Transverse colon (tissue), 4 donors: ENCODE results near the gene EHD4. TPM values are rescaled to one million over a fixed set of nuclear protein-coding genes. Genes with fewer than 3 reads are reported as not detected.

Source experiments
- DNase-seq: peaks from one replicate; pipeline ENCODE4 v3.0.0-alpha.2; 2019
- H3K27ac ChIP-seq, 4 donors: fragments of 200-600 bp; sonication (generic); 2 replicates each; pipeline ENCODE4 v1.5.1; 2016 to 2018; ENCODE audit warnings: inconsistent platforms in 4 of 4
- H3K27me3 ChIP-seq: fragments of 200-600 bp; sonication (generic); 2 replicates; pipeline ENCODE4 v1.5.1; 2017; ENCODE audit warnings: inconsistent platforms
- H3K36me3 ChIP-seq, 4 donors: fragments of 200-600 bp; sonication (generic); 2 replicates each; pipeline ENCODE4 v1.5.1; 2017 to 2019; ENCODE audit warnings: inconsistent platforms in 4 of 4
- H3K4me1 ChIP-seq, 4 donors: fragments of 200-600 bp; sonication (generic); 2 replicates each; pipeline ENCODE4 v1.5.1; 2017 to 2020; ENCODE audit warnings: inconsistent platforms in 4 of 4
- H3K4me3 ChIP-seq, 4 donors: fragments of 200-600 bp; sonication (generic); 1 replicate in 1 of 4; 2 replicates in 3 of 4; pipeline versions ENCODE4 v1.5.1 to v1.6.1; 2017 to 2019; ENCODE audit warnings: inconsistent platforms in 4 of 4
- H3K9me3 ChIP-seq, 2 donors: fragments of 200-600 bp; sonication (generic); 2 replicates each; pipeline ENCODE4 v1.5.1; 2017 to 2019; ENCODE audit warnings: inconsistent platforms in 2 of 2
- CTCF ChIP-seq, 5 experiments: fragments of 200-600 bp in 3 of 5; fragments of 450-650 bp in 2 of 5; sonication (generic) in 3 of 5; IDR thresholded peaks; 1 replicate in 2 of 5; 2 replicates in 3 of 5; pipeline ENCODE4 v1.5.1; 2016 to 2017; ENCODE audit warnings: antibody characterized with exemption in 5 of 5, inconsistent platforms in 3 of 5, mild to moderate bottlenecking in 2 of 5, moderate library complexity in 1 of 5
- EP300 ChIP-seq: sonication (generic); formaldehyde crosslinking; IDR thresholded peaks from one replicate; pipeline ENCODE4 v1.6.1; 2017; ENCODE audit warnings: antibody characterized with exemption, low read depth
- POLR2A ChIP-seq: fragments of 450-650 bp; IDR thresholded peaks from one replicate; pipeline ENCODE4 v1.6.1; 2016; ENCODE audit warnings: antibody characterized with exemption, mild to moderate bottlenecking, moderate library complexity
- POLR2AphosphoS5 ChIP-seq, 3 donors: sonication (generic); formaldehyde crosslinking; IDR thresholded peaks; one replicate each; pipeline ENCODE4 v1.6.1; 2016; ENCODE audit warnings: antibody characterized with exemption in 3 of 3
- WGBS, 2 donors: methylation state at CpG; one replicate each; pipeline ENCODE4 v1.1.5; 2018; ENCODE audit warnings: low coverage in 1 of 2; 5-methylcytosine and 5-hydroxymethylcytosine counted together
- in situ Hi-C, 4 donors: fragments of 200-750 bp; cut with MboI; loops; one replicate each; pipeline versions ENCODE4 v1.15.0 to v1.15.1; 2017; ENCODE audit warnings: low sequenced_read_pairs in 3 of 4, low pct_ligation_motif_present in 1 of 4, low pct_unique_long_range_greater_than_20kb in 1 of 4
- intact Hi-C: fragments of 100-400 bp; cut with DNase I; formaldehyde crosslinking; loops from one replicate; pipeline ENCODE4 v1.15.1; 2023; ENCODE audit warnings: low total_unique reads
- total RNA-seq, 4 donors: library from RNA; depleted of rRNA; stranded (reverse); fragments of >200 nt; gene quantifications; one replicate each; pipeline ENCODE4 v1.1.0, GENCODE V29; 2016

Gene EHD4
- total RNA-seq, 4 donors from 2014 or later = 16.9 to 55.4 (median 35.5) TPM

- TF ChIP-seq CTCF (IDR thresholded peaks at IDR 0.05) (no peak), POLR2A (no peak), POLR2AphosphoS5 (IDR thresholded peaks at IDR 0.05) (no peak), EP300 (no peak)
- Histone ChIP-seq H3K9me3 (no peaks in the 10 kb centered on the region), H3K27ac (peak overlapping the region; percentile 10 to 53 (median 34)), H3K27me3 (no peaks in the 10 kb centered on the region), H3K36me3 (no peaks in the 10 kb centered on the region), H3K4me3 (no peak overlapping the region), H3K4me1 (peaks cover 14 to 24% (median 15%) of the 10 kb centered on the region in 4 donors)
- 74% methylated on average over 10 of the region's 10 CpGs; no CpG with 5 or more reads in 1 of the 2 donors for WGBS, 2 donors
- in situ Hi-C loops = loop anchor here in 1 of 4 donors (25.0 kb wide), 1 partner anchor 156 kb away; the partner anchor contains the start of gene MAPKBP1
- DNase-seq = no peak
- intact Hi-C loops = no loop called here
These were observed 54.5 kb downstream of the EHD4 start for GRCh38 chr15:41917767-41918430.

- no peak for TF ChIP-seq CTCF (IDR thresholded peaks at IDR 0.05)
- TF ChIP-seq POLR2AphosphoS5 (IDR thresholded peaks at IDR 0.05) = no peak
- TF ChIP-seq EP300 = no peak
- no peak for TF ChIP-seq POLR2A
- in situ Hi-C loops = loop anchor here in 1 of 4 donors (25.0 kb wide), 1 partner anchor 153 kb away; the partner anchor contains the start of gene MAPKBP1
- Histone ChIP-seq H3K4me1 (peaks cover 7 to 15% (median 8%) of the 10 kb centered on the region in 4 donors), H3K4me3 (no peak overlapping the region), H3K9me3 (no peaks in the 10 kb centered on the region), H3K27ac (peak overlapping the region in 2 of 4 donors; percentile 10 to 42), H3K27me3 (no peaks in the 10 kb centered on the region), H3K36me3 (no peaks in the 10 kb centered on the region)
- intact Hi-C loops = no loop called here
- 86 to 94% methylated on average over 2 to 6 of the region's 6 CpGs for WGBS, 2 donors
- no peak for DNase-seq
These were observed 56.9 kb downstream of the EHD4 start for GRCh38 chr15:41915255-41915994.

- DNase-seq = no peak
- Histone ChIP-seq H3K4me3 (no peak overlapping the region), H3K27me3 (no peaks in the 10 kb centered on the region), H3K9me3 (no peaks in the 10 kb centered on the region), H3K36me3 (peaks cover 0 to 2% (median 0%) of the 10 kb centered on the region in 4 donors), H3K27ac (no peak overlapping the region), H3K4me1 (peaks cover 0 to 8% (median 0%) of the 10 kb centered on the region in 4 donors)
- in situ Hi-C loops = loop anchor here in 1 of 4 donors (25.0 kb wide), 1 partner anchor 152 kb away; the partner anchor contains the start of gene MAPKBP1
- WGBS, 2 donors = 20 to 70% methylated on average over 2 to 5 of the region's 5 CpGs
- TF ChIP-seq EP300 (no peak), POLR2AphosphoS5 (IDR thresholded peaks at IDR 0.05) (no peak), CTCF (IDR thresholded peaks at IDR 0.05) (no peak), POLR2A (no peak)
- intact Hi-C loops = no loop called here
These were observed 57.9 kb downstream of the EHD4 start for GRCh38 chr15:41914411-41914810.

GRCh38 chr15:41913256-41913655 is 59.1 kb downstream of the EHD4 start:
- no peak for TF ChIP-seq EP300
- no peak for TF ChIP-seq POLR2A
- no peak for TF ChIP-seq CTCF (IDR thresholded peaks at IDR 0.05)
- no peak for TF ChIP-seq POLR2AphosphoS5 (IDR thresholded peaks at IDR 0.05)
- in situ Hi-C loops = loop anchor here in 1 of 4 donors (25.0 kb wide), 1 partner anchor 151 kb away; the partner anchor contains the start of gene MAPKBP1
- H3K27ac ChIP-seq = no peak overlapping the region

More at GRCh38 chr15:41913256-41913655, 59.1 kb downstream of the EHD4 start:
- Histone ChIP-seq H3K36me3 (peaks cover 0 to 14% (median 4%) of the 10 kb centered on the region in 4 donors), H3K9me3 (no peaks in the 10 kb centered on the region), H3K27me3 (no peaks in the 10 kb centered on the region), H3K4me1 (peaks cover 0 to 8% (median 0%) of the 10 kb centered on the region in 4 donors), H3K4me3 (no peak overlapping the region)
- intact Hi-C loops = no loop called here
- DNase-seq = no peak
- 89 to 93% methylated on average over 3 of the region's 3 CpGs for WGBS, 2 donors
